Astrocyte of the spinal cord (primary cell): Measurements from ENCODE around the gene CDK7.
A peak's percentile ranks its signal among the peaks of the same experiment; 100 is the strongest.
"Not testable (repeated sequence)": the region's sequence is repeated elsewhere in the genome, so short reads cannot be mapped to it uniquely, and the experiment has no call there.

Experiments
- DNase-seq: peaks from one replicate; pipeline ENCODE4 v3.0.0; 2011; ENCODE audit warnings: low read depth, low spot score
- H3K4me3 ChIP-seq: 2 replicates; pipeline ENCODE4 v1.5.1; 2011; ENCODE audit warnings: low read depth, mild to moderate bottlenecking, low read length, moderate library complexity
- in situ Hi-C: cut with HindIII; loops from 2 replicates; pipeline ENCODE4 v1.10.0; 2017; ENCODE audit warnings: low sequenced_read_pairs
- TF ChIP-seq, protein P1 (sequence below): IDR thresholded peaks from 2 replicates; pipeline ENCODE4 v1.5.1; 2012; ENCODE audit warnings: low read depth, mild to moderate bottlenecking, low read length, inconsistent platforms

CDK7 gene

GRCh38 chr5:69219939-69220338 lies 14.7 kb upstream of the CDK7 start:
- H3K4me3 ChIP-seq = no peak overlapping the region
- no peak for DNase-seq
- in situ Hi-C loops = no loop called here
- TF ChIP-seq, protein P1, sequence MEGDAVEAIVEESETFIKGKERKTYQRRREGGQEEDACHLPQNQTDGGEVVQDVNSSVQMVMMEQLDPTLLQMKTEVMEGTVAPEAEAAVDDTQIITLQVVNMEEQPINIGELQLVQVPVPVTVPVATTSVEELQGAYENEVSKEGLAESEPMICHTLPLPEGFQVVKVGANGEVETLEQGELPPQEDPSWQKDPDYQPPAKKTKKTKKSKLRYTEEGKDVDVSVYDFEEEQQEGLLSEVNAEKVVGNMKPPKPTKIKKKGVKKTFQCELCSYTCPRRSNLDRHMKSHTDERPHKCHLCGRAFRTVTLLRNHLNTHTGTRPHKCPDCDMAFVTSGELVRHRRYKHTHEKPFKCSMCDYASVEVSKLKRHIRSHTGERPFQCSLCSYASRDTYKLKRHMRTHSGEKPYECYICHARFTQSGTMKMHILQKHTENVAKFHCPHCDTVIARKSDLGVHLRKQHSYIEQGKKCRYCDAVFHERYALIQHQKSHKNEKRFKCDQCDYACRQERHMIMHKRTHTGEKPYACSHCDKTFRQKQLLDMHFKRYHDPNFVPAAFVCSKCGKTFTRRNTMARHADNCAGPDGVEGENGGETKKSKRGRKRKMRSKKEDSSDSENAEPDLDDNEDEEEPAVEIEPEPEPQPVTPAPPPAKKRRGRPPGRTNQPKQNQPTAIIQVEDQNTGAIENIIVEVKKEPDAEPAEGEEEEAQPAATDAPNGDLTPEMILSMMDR = no peak

GRCh38 chr5:69220371-69220770 lies 14.3 kb upstream of the CDK7 start:
- in situ Hi-C loops, DNase-seq, H3K4me3 ChIP-seq: not testable (repeated sequence)

GRCh38 chr5:69220833-69221232 lies 13.9 kb upstream of the CDK7 start:
- H3K4me3 ChIP-seq, DNase-seq, in situ Hi-C loops: not testable (repeated sequence)

GRCh38 chr5:69224520-69224919 lies 10.2 kb upstream of the CDK7 start:
- TF ChIP-seq, protein P1 = no peak
- no peak overlapping the region for H3K4me3 ChIP-seq
- in situ Hi-C loops = no loop called here
- DNase-seq = no peak

GRCh38 chr5:69225860-69226259 lies 8.8 kb upstream of the CDK7 start:
- TF ChIP-seq, protein P1 = no peak
- DNase-seq = no peak
- in situ Hi-C loops = no loop called here
- no peak overlapping the region for H3K4me3 ChIP-seq

DNA sequence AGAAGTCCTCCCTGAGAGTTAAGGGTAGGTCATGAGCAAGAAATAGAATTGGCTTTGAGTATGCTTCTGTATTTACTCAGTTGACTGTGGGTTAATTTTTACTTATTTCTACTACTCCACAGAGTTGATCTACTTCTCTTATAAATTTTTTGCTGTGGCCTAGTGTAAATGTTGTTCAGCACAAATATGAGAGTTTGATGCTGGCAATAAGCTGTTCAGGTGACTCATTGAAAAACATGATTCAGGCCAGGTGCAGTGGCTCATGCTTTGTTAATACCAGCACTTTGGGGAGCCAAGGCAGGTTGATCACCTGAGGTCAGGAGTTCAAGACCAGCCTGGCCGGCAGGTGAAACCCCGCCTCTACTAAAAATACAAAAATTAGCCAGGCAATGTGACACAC lies 4.5 kb upstream of the CDK7 start:
- no peak for DNase-seq
- in situ Hi-C loops = no loop called here
- H3K4me3 ChIP-seq = no peak overlapping the region
- TF ChIP-seq, protein P1 = no peak

- in situ Hi-C loops = no loop called here
- TF ChIP-seq, protein P1 = no peak
- no peak for DNase-seq
- no peak overlapping the region for H3K4me3 ChIP-seq
Measured at GRCh38 chr5:69231281-69231680, 3.4 kb upstream of the CDK7 start.

DNA sequence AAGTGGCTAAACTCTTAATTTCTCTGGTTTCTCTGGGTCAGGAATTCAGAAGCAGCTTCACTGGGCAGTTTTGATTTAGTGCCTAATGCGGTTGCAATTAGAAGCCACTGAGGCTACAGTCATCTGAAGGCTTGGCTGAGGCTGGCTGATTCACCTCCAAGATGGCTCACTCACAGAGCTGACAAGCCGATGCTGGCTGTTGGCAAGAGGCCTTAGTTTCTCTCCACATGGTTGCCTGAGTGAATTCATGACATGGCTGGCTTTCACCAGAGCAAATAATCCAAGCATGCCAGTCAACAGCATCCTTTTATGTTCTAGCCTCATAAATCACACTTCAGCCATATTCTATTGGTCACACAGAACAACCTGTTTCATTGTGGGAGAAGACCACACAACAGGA lies 2.8 kb upstream of the CDK7 start:
- DNase-seq = peak; percentile 77
- in situ Hi-C loops = no loop called here
- TF ChIP-seq, protein P1 = no peak
- H3K4me3 ChIP-seq = no peak overlapping the region

- H3K4me3 ChIP-seq, in situ Hi-C loops, DNase-seq: not testable (repeated sequence)
Measured at GRCh38 chr5:69236733-69237132, 2.0 kb downstream of the CDK7 start.
